Neural crest cell (in vitro differentiated cells): ENCODE data around the gene LIME1. TPM values are rescaled to one million over a fixed set of nuclear protein-coding genes. Genes with fewer than 3 reads are reported as not detected.
A peak's percentile ranks its signal among the peaks of the same experiment; 100 is the strongest.

Experiments
- DNase-seq: peaks from one replicate; pipeline ENCODE4 v3.0.0; 2021; ENCODE audit warnings: low read depth, mixed read lengths, low spot score
- H3K27ac Mint-ChIP-seq: one replicate; pipeline ENCODE4 v1.8.0; 2021; ENCODE audit warnings: mild to moderate bottlenecking, mixed read lengths; ENCODE audit not compliant: unreplicated experiment
- H3K27me3 Mint-ChIP-seq: 2 replicates; pipeline ENCODE4 v1.8.0; 2021; ENCODE audit warnings: low read depth, mild to moderate bottlenecking, mixed read lengths
- H3K36me3 Mint-ChIP-seq: 2 replicates; pipeline ENCODE4 v1.8.0; 2021; ENCODE audit warnings: low read depth, mild to moderate bottlenecking, mixed read lengths
- H3K4me1 Mint-ChIP-seq: 2 replicates; pipeline ENCODE4 v1.8.0; 2021; ENCODE audit warnings: mixed read lengths
- H3K4me3 Mint-ChIP-seq: one replicate; pipeline ENCODE4 v1.8.0; 2021; ENCODE audit warnings: mild to moderate bottlenecking, mixed read lengths
- H3K9me3 Mint-ChIP-seq: 2 replicates; pipeline ENCODE4 v1.8.0; 2021; ENCODE audit warnings: mixed read lengths
- total RNA-seq: library from RNA; stranded (reverse); gene quantifications from 2 replicates; pipeline ENCODE4 v1.2.1, GENCODE V29; 2021
- TF ChIP-seq, protein P1 (sequence below): fragments of 200-600 bp; sonication (generic); conservative IDR thresholded peaks from 2 replicates; pipeline ENCODE4 v1.5.0; 2021; ENCODE audit warnings: antibody characterized with exemption, mild to moderate bottlenecking

Gene LIME1
- total RNA-seq, 1 donor from 2014 or later = 17.6 TPM

GRCh38 chr20:63703471-63703975 lies 32.9 kb upstream of the LIME1 start:
- TF ChIP-seq, protein P1, sequence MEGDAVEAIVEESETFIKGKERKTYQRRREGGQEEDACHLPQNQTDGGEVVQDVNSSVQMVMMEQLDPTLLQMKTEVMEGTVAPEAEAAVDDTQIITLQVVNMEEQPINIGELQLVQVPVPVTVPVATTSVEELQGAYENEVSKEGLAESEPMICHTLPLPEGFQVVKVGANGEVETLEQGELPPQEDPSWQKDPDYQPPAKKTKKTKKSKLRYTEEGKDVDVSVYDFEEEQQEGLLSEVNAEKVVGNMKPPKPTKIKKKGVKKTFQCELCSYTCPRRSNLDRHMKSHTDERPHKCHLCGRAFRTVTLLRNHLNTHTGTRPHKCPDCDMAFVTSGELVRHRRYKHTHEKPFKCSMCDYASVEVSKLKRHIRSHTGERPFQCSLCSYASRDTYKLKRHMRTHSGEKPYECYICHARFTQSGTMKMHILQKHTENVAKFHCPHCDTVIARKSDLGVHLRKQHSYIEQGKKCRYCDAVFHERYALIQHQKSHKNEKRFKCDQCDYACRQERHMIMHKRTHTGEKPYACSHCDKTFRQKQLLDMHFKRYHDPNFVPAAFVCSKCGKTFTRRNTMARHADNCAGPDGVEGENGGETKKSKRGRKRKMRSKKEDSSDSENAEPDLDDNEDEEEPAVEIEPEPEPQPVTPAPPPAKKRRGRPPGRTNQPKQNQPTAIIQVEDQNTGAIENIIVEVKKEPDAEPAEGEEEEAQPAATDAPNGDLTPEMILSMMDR = no peak
- no peak for DNase-seq
- H3K9me3 Mint-ChIP-seq = no peaks in the 10 kb centered on the region
- no peak overlapping the region for H3K27ac Mint-ChIP-seq
- H3K4me1 Mint-ChIP-seq = peaks cover 10% of the 10 kb centered on the region
- H3K27me3 Mint-ChIP-seq = peaks cover 4% of the 10 kb centered on the region
- no peak overlapping the region for H3K4me3 Mint-ChIP-seq
- no peaks in the 10 kb centered on the region for H3K36me3 Mint-ChIP-seq

DNA sequence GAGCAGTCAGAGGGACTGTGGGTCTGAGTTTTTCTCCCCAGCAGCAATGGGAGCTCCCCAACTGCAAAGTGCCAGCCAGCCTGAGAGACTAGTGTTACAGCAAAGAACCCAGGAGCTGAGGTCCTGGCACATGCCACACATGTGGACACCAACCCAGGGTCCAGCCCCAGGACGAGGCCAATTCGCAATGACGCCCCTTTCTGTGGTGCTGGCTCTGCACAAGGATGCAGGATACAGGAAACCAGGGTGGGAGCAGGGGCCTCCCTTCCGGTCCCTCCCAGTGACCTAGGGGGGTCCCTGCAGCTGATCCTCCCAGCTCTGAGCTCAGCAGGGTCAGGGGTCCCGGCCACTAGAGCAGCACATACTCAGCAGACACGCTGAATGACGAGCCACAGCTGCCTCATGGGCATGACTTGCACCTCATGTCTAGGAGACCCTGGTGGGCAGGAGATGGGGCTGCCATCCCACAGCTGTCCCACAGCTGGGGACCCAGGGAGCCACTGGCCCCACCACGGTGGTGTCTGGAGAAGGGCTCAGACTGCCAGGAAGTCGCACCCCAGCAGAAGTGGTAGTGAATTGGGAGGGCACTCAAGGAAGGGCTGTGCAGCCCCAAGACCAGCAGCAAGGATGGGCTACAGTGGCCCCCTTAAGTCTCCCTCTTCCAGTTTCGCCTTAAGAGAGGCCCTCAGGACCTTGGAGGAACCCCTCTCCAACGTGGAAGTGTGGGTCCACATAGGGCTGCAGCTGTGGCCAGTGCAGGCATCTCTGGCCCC lies 32.3 kb upstream of the LIME1 start:
- H3K27ac Mint-ChIP-seq = no peak overlapping the region
- H3K4me1 Mint-ChIP-seq = peaks cover 16% of the 10 kb centered on the region
- H3K27me3 Mint-ChIP-seq = peaks cover 4% of the 10 kb centered on the region
- TF ChIP-seq, protein P1 = no peak
- H3K4me3 Mint-ChIP-seq = peak overlapping the region; percentile 78
- H3K9me3 Mint-ChIP-seq = no peaks in the 10 kb centered on the region
- DNase-seq = no peak
- H3K36me3 Mint-ChIP-seq = peaks cover 3% of the 10 kb centered on the region

GRCh38 chr20:63704749-63705117 lies 31.7 kb upstream of the LIME1 start:
- TF ChIP-seq, protein P1 = no peak
- H3K4me1 Mint-ChIP-seq = peaks cover 17% of the 10 kb centered on the region
- H3K27me3 Mint-ChIP-seq = peaks cover 4% of the 10 kb centered on the region
- H3K36me3 Mint-ChIP-seq = peaks cover 3% of the 10 kb centered on the region
- no peak overlapping the region for H3K27ac Mint-ChIP-seq
- H3K9me3 Mint-ChIP-seq = no peaks in the 10 kb centered on the region
- DNase-seq = no peak
- peak overlapping the region; percentile 90 for H3K4me3 Mint-ChIP-seq

DNA sequence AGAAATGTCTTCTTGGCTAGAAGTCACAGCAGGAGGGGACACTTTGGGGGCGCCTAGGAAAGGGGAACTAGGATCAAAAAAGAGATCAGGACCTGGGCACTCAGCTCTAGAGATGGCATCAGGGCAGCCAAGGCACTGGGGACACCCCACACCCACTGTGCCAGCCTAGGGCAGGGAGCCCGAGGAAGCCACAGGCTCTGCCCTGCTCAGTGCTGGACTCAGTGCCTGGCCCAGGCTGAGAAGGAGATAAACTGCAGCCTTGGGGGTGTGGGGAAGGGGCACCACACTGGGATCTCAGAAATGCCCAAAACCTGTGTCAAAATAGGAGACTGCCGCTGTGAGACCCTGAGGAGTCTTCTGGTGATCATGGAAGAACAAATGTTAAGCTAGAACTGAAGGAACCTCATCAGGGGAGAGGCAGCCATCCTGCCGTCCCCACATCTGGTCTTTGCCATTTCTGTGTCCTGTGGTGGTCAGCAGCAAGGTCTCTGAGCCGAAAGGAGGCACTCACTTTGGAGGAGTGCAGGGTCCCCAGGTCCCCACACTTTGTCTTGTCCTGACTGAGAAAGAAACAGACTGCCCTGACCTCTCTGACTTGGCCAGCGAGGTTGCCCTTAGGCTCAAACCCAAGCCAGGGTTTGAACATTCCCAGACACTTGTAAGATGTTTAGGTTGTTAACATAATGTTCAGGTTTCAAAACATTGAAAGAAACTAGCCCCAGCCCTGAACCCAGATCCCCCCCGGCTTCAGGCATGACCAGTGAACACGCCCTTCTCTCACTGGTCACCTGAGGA lies 31.0 kb upstream of the LIME1 start:
- Mint-ChIP-seq H3K4me3 (peak overlapping the region; percentile 90), H3K4me1 (peaks cover 19% of the 10 kb centered on the region), H3K27ac (no peak overlapping the region), H3K9me3 (no peaks in the 10 kb centered on the region), H3K36me3 (peaks cover 4% of the 10 kb centered on the region), H3K27me3 (peaks cover 2% of the 10 kb centered on the region)
- TF ChIP-seq, protein P1 = no peak
- DNase-seq = no peak

- TF ChIP-seq, protein P1 = no peak
- Mint-ChIP-seq H3K36me3 (peaks cover 9% of the 10 kb centered on the region), H3K4me3 (peak overlapping the region; percentile 90), H3K4me1 (peaks cover 21% of the 10 kb centered on the region), H3K9me3 (no peaks in the 10 kb centered on the region), H3K27me3 (no peaks in the 10 kb centered on the region), H3K27ac (no peak overlapping the region)
- no peak for DNase-seq
Observed at GRCh38 chr20:63706027-63706695, 30.3 kb upstream of the LIME1 start.
